GM19240 (cell line): ENCODE data around the gene KAZN.

Experiments used
- DNase-seq: peaks from one replicate; pipeline ENCODE4 v3.0.0; 2011; ENCODE audit warnings: low spot score; ENCODE audit not compliant: insufficient read length

Gene KAZN

GRCh38 chr1:14710331-14710730, 111.8 kb downstream of the KAZN start:
- no peak for DNase-seq

GRCh38 chr1:14712136-14712535, 113.7 kb downstream of the KAZN start:
- no peak for DNase-seq

- DNase-seq = no peak
Measured at GRCh38 chr1:14713077-14713476, 114.6 kb downstream of the KAZN start.

- DNase-seq = no peak
Measured at GRCh38 chr1:14715266-14715665, 116.8 kb downstream of the KAZN start.

- no peak for DNase-seq
Measured at GRCh38 chr1:14715802-14716201, 117.3 kb downstream of the KAZN start.

GRCh38 chr1:14716474-14716873, 118.0 kb downstream of the KAZN start:
- DNase-seq = no peak

GRCh38 chr1:14718476-14718875, 120.0 kb downstream of the KAZN start:
- no peak for DNase-seq

GRCh38 chr1:14723401-14723800, 124.9 kb downstream of the KAZN start:
- no peak for DNase-seq

GRCh38 chr1:14724246-14724645, 125.8 kb downstream of the KAZN start:
- DNase-seq = no peak

GRCh38 chr1:14724678-14725077, 126.2 kb downstream of the KAZN start:
- no peak for DNase-seq

GRCh38 chr1:14725238-14725637, 126.8 kb downstream of the KAZN start:
- no peak for DNase-seq

GRCh38 chr1:14725695-14726094, 127.2 kb downstream of the KAZN start:
- no peak for DNase-seq

GRCh38 chr1:14726606-14727005, 128.1 kb downstream of the KAZN start:
- no peak for DNase-seq

GRCh38 chr1:14728516-14728915, 130.0 kb downstream of the KAZN start:
- DNase-seq = no peak

- DNase-seq = no peak
Measured at GRCh38 chr1:14732728-14733047, 134.2 kb downstream of the KAZN start.

- DNase-seq = no peak
Measured at GRCh38 chr1:14733048-14733778, 134.7 kb downstream of the KAZN start.

- DNase-seq = no peak
Measured at GRCh38 chr1:14733779-14734140, 135.3 kb downstream of the KAZN start.

- DNase-seq = no peak
Measured at GRCh38 chr1:14735841-14736240, 137.4 kb downstream of the KAZN start.

GRCh38 chr1:14737561-14738094, 139.1 kb downstream of the KAZN start:
- no peak for DNase-seq

- no peak for DNase-seq
Measured at GRCh38 chr1:14738235-14738634, 139.8 kb downstream of the KAZN start.

- no peak for DNase-seq
Measured at GRCh38 chr1:14738647-14739046, 140.2 kb downstream of the KAZN start.

GRCh38 chr1:14739082-14739832, 140.8 kb downstream of the KAZN start:
- no peak for DNase-seq

GRCh38 chr1:14740016-14740415, 141.5 kb downstream of the KAZN start:
- DNase-seq = no peak
